Left lung (tissue), 10 donors: Measurements from ENCODE around the gene PAX7. TPM values are rescaled to one million over a fixed set of nuclear protein-coding genes. Genes with fewer than 3 reads are reported as not detected.

Experiments
- ATAC-seq: fragments of 200-7000 bp; cut with Tn5 transposase; one replicate; pipeline ENCODE4 v1.9.1; 2020; ENCODE audit warnings: moderate library complexity
- DNase-seq, 4 donors: peaks; one replicate each; pipeline ENCODE4 v3.0.0-alpha.2; 2013 to 2020
- H3K27ac ChIP-seq, 2 donors: fragments of 200-600 bp; sonication (generic) in 1 of 2; one replicate each; pipeline versions ENCODE4 v1.5.0 to v1.8.0; 2020 to 2021
- H3K27me3 ChIP-seq, 2 donors: fragments of 200-600 bp; sonication (generic) in 1 of 2; one replicate each; pipeline versions ENCODE4 v1.5.0 to v1.8.0; 2020 to 2021
- H3K36me3 ChIP-seq, 2 donors: fragments of 200-600 bp; sonication (generic) in 1 of 2; one replicate each; pipeline versions ENCODE4 v1.5.0 to v1.8.0; 2020 to 2021
- H3K4me1 ChIP-seq, 2 donors: fragments of 200-600 bp; one replicate each; pipeline ENCODE4 v1.8.0; 2021
- H3K4me3 ChIP-seq, 2 donors: fragments of 200-600 bp; sonication (generic) in 1 of 2; one replicate each; pipeline versions ENCODE4 v1.5.0 to v1.8.0; 2020 to 2021; ENCODE audit warnings: mild to moderate bottlenecking in 1 of 2
- H3K9me3 ChIP-seq, 2 donors: fragments of 200-600 bp; sonication (generic) in 1 of 2; one replicate each; pipeline versions ENCODE4 v1.5.0 to v1.8.0; 2020 to 2021
- CTCF ChIP-seq, 2 donors: fragments of 200-600 bp; sonication (generic) in 1 of 2; IDR thresholded peaks; one replicate each; pipeline versions ENCODE4 v1.5.0 to v1.8.0; 2021; ENCODE audit warnings: antibody characterized with exemption in 2 of 2
- intact Hi-C, 2 donors: fragments of 100-400 bp; cut with DNase I; formaldehyde crosslinking; loops; one replicate each; pipeline versions ENCODE4 v1.11.2 to v1.14.2; 2022
- polyA plus RNA-seq, 6 donors: library from polyadenylated mRNA; unstranded; fragments of 120-200 nt; gene quantifications; one replicate each; pipeline ENCODE4 v1.2.1, GENCODE V29; 2013; ENCODE audit not compliant: insufficient read length in 6 of 6
- total RNA-seq, 2 donors: library from RNA; stranded (reverse); fragmentation: NEBNext Ultra II Directional; extraction: Animal tissue kit (Norgen Biotek cat#: 25700); gene quantifications; one replicate each; pipeline ENCODE4 v1.2.1, GENCODE V29; 2021
- donor health status: DM: no; HTN: yes; CAD: no.
- donor health status: DM: no; HTN: no; CAD: no.

PAX7 gene
- total and polyA plus RNA-seq, 8 donors: 0.03 TPM; not detected in 7

GRCh38 chr1:18658831-18659230 lies 28.2 kb downstream of the PAX7 start:
- Histone ChIP-seq H3K9me3 (no peaks in the 10 kb centered on the region), H3K27ac (no peak overlapping the region), H3K27me3 (peaks cover 10 to 98% of the 10 kb centered on the region in 2 donors), H3K4me1 (no peaks in the 10 kb centered on the region), H3K36me3 (no peaks in the 10 kb centered on the region), H3K4me3 (no peak overlapping the region)
- DNase-seq: no peak
- TF ChIP-seq CTCF (IDR thresholded peaks at IDR 0.05): no peak
- intact Hi-C loops: no loop called here
- no peak for ATAC-seq

- Histone ChIP-seq H3K4me3 (no peak overlapping the region), H3K9me3 (no peaks in the 10 kb centered on the region), H3K27ac (no peak overlapping the region), H3K27me3 (peaks cover 0 to 96% of the 10 kb centered on the region in 2 donors), H3K36me3 (no peaks in the 10 kb centered on the region), H3K4me1 (no peaks in the 10 kb centered on the region)
- no peak for TF ChIP-seq CTCF (IDR thresholded peaks at IDR 0.05)
- ATAC-seq (no peak), DNase-seq (no peak)
- intact Hi-C loops: no loop called here
Observed at GRCh38 chr1:18661404-18662285, 31.0 kb downstream of the PAX7 start.

DNA sequence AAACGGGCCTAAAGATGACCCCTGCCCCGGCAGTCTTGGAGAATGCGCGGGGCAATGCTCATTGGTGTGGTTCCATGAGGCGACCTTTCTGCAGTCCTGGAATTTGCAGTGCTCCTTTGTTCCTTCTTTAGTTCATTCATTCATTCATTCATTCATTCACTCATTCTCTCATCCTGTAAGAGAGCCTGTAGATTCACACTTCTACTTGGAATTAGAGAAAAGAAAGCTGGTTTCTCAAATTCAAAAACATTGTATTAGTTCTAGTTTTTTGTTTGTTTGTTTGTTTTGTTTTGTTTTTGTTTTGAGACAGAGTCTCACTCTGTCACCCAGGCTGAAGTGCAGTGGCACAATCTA lies 31.6 kb downstream of the PAX7 start:
- H3K4me1 ChIP-seq: no peaks in the 10 kb centered on the region
- H3K36me3 ChIP-seq: no peaks in the 10 kb centered on the region
- no peak overlapping the region for H3K27ac ChIP-seq
- TF ChIP-seq CTCF (IDR thresholded peaks at IDR 0.05): no peak
- DNase-seq (no peak), ATAC-seq (no peak)
- H3K27me3 ChIP-seq: peaks cover 0 to 93% of the 10 kb centered on the region in 2 donors
- H3K4me3 ChIP-seq: no peak overlapping the region
- no peaks in the 10 kb centered on the region for H3K9me3 ChIP-seq
- intact Hi-C loops: no loop called here

- Histone ChIP-seq H3K9me3 (no peaks in the 10 kb centered on the region), H3K27ac (no peak overlapping the region), H3K27me3 (peaks cover 0 to 77% of the 10 kb centered on the region in 2 donors), H3K36me3 (no peaks in the 10 kb centered on the region), H3K4me1 (no peaks in the 10 kb centered on the region), H3K4me3 (no peak overlapping the region)
- TF ChIP-seq CTCF (IDR thresholded peaks at IDR 0.05): no peak
- ATAC-seq: peak; percentile 58
- peak in 2 of 4 donors; percentile 63 to 65 for DNase-seq
- intact Hi-C loops: no loop called here
Observed at GRCh38 chr1:18666317-18666920, 35.8 kb downstream of the PAX7 start.

DNA sequence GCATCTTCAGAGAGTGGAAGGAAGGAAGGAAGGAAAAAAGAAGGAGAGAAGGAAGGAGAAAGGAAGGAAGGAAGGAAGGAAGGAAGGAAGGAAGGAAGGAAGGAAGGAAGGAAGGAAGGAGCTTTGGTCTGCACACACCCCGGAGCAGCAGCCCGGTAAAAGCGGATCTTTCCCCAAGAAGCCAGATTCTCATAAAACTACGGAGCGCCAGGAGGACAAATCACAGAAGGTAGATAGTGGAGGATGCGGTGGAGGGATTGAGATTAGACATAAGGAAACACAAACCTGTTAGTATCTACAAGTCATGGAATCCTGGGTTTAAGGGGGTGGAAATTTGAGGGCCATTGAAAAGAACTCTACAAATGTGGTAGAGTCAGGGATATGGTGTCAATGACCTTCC lies 36.7 kb downstream of the PAX7 start:
- Histone ChIP-seq H3K4me1 (no peaks in the 10 kb centered on the region), H3K4me3 (no peak overlapping the region), H3K27ac (no peak overlapping the region), H3K36me3 (no peaks in the 10 kb centered on the region), H3K9me3 (no peaks in the 10 kb centered on the region), H3K27me3 (peaks cover 0 to 70% of the 10 kb centered on the region in 2 donors)
- TF ChIP-seq CTCF (IDR thresholded peaks at IDR 0.05): no peak
- intact Hi-C loops: no loop called here
- ATAC-seq (no peak), DNase-seq (no peak)
